Activated CD8-positive, alpha-beta memory T cell treated with anti-CD3 and anti-CD28 coated beads, Interleukin-2, amount 50 U/mL, for 1 hour (primary cell): Measurements from ENCODE around the gene TRIOBP.
A peak's percentile ranks its signal among the peaks of the same experiment; 100 is the strongest.

Experiments used
- DNase-seq: peaks from one replicate; pipeline ENCODE4 v3.0.0-alpha.2; 2020; ENCODE audit errors: extremely low read depth

Gene TRIOBP

GRCh38 chr22:37804881-37805809 is 108.3 kb downstream of the TRIOBP start:
- DNase-seq: no peak

- no peak for DNase-seq
Measured at GRCh38 chr22:37805810-37806277, 109.0 kb downstream of the TRIOBP start.

GRCh38 chr22:37806409-37807333 is 109.8 kb downstream of the TRIOBP start:
- no peak for DNase-seq

GRCh38 chr22:37807410-37808293 is 110.8 kb downstream of the TRIOBP start, which contains the start of gene GCAT:
GCAT (plus strand) TSS chr22:37807934; CDS start chr22:37807968, 34 bp downstream.
- peak; percentile 36 for DNase-seq

DNA sequence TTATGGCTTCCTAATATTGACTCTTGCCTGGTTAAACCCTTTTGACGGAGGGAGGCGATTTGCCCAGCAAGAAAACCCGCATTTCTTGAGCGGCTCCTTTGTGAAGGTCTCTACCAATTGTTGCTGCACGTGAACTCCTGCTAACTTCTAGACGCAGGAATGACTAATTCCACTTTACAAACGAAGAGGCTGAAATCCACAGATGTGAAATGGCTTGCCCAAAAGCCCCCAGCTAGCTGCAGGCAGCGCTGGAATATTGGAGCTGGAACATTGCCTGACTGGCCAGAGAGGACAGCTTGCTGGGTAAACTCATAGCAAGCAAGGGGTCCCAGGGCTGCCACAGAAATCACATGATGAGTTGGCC is 111.4 kb downstream of the TRIOBP start:
- DNase-seq: no peak

DNA sequence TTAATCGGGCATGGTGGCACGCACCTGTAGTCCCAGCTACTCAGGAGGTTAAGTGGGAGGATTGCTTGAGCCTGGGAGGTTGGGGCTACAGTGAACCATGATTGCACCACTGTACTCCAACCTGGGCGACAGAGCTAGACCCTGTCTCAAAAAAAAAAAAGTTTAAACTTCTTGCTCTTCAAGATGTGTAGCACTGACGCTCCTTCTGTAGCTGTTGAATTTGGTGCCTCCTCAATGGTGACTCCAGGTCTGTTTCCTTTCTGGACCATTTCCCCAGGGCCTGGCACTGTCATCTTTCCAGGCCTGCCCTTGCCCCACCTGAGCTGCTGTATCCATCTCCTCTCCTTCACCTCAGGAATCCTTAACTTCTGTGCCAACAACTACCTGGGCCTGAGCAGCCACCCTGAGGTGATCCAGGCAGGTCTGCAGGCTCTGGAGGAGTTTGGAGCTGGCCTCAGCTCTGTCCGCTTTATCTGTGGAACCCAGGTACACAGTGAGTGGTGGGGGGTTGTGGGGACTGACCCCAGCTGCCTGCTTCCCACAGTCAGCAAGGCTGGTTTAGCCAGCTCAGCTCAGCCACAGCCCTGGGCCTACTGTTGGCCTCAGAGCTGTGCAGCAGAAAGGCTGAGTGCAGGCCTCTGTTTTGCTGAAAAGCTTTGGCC is 113.0 kb downstream of the TRIOBP start:
- DNase-seq: no peak

DNA sequence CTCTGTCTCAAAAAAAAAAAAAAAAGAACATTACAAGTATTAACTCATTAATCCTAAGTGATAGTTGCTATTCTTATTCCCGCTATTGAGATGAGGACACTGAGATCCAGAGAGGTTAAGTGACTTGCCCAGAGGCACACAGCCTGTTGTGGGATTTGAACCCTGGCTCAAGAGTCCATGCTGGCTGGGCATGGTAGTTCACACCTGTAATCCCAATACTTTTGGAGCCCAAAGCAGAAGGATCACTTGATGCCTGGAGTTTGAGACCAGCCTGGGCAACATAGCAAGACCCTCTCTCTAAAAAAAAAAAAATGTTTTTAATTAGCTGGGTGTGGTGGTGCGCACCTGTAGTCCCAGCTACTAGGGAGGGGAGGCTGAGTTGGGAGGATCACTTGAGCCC is 115.0 kb downstream of the TRIOBP start:
- DNase-seq: no peak

GRCh38 chr22:37812869-37813678 is 116.2 kb downstream of the TRIOBP start:
- no peak for DNase-seq

- DNase-seq: no peak
Measured at GRCh38 chr22:37815593-37815992, 118.7 kb downstream of the TRIOBP start.

DNA sequence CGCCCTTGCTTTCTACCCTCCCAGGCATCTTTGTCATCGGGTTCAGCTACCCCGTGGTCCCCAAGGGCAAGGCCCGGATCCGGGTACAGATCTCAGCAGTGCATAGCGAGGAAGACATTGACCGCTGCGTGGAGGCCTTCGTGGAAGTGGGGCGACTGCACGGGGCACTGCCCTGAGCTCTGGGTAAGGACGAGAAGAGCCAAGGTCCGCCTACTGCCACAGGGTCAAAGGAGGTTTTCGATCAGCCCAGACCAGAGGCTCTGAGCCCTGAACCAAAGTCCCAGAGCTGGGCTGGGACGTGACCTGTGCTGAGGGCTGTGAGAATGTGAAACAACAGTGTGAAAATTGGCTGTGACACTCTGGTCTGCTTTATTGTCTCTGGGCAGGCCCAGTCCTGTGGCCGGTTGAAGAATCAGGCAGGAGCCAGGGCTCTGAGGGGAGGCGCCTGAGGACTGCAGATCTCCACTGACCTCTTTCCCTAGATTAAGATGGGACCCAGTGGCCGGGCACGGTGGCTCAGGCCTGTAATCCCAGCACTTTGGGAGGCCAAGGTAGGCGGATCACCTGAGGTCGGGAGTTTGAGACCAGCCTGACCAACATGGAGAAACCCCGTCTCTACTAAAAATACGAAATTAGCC is 119.8 kb downstream of the TRIOBP start:
- no peak for DNase-seq

- no peak for DNase-seq
Measured at GRCh38 chr22:37817705-37818408, 121.0 kb downstream of the TRIOBP start.

GRCh38 chr22:37818409-37819104 is 121.7 kb downstream of the TRIOBP start:
- no peak for DNase-seq

GRCh38 chr22:37819105-37819433 is 122.2 kb downstream of the TRIOBP start:
- no peak for DNase-seq

DNA sequence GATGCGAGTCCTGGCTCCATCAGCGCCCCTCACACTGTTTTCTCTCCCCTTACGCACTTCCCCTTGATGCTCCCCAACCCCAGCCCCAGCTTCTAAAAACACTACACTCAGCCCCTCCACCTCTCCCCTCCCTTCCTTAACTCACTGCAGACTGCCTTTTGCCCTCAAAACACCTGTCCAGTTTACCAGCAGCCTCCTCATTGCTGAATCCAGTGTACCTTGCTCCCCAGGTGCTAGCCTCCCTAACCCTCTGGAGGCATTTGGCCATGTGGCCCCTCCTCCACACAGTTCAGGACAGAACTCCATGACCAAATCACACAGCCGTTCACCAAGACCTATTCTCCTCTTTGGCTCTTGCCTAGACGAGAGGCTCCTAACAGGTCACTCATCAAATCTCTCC is 123.5 kb downstream of the TRIOBP start:
- DNase-seq: no peak

DNA sequence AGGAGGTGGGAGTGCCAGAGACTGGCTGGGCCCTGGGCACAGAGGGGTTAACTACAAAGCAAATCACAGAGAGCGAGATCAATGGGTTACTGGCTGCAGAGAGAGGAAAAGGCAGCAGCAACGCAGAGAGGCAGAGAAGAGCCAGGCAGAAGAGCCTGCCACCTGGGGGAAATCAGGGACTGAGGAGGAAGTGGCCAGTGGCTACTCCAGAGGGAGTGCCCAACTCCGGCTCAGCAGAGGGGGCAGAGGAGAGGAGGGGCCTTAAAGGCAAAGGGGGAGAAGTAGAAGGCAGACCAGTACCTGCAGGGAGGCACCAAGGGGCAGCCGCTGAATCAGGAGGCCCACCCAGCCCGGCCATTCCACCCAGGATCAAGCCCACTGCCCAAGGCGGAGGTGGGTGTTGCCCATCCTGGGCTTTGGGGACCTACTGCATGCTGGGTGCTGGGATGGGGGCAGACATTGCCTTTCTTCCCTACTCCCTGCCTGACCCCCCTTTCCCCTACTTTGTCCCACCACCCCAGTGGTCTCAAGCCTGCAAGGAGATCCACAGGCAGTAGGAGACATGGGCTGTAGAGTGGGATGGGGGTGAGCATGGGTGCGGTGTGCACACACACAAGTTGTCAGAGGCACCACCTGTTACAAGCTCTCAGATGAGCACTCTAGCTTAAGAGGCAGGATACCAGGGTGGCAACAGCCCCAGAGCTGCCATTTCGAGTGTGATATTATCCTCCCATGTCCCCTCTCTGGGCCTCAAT is 125.4 kb downstream of the TRIOBP start:
- no peak for DNase-seq

DNA sequence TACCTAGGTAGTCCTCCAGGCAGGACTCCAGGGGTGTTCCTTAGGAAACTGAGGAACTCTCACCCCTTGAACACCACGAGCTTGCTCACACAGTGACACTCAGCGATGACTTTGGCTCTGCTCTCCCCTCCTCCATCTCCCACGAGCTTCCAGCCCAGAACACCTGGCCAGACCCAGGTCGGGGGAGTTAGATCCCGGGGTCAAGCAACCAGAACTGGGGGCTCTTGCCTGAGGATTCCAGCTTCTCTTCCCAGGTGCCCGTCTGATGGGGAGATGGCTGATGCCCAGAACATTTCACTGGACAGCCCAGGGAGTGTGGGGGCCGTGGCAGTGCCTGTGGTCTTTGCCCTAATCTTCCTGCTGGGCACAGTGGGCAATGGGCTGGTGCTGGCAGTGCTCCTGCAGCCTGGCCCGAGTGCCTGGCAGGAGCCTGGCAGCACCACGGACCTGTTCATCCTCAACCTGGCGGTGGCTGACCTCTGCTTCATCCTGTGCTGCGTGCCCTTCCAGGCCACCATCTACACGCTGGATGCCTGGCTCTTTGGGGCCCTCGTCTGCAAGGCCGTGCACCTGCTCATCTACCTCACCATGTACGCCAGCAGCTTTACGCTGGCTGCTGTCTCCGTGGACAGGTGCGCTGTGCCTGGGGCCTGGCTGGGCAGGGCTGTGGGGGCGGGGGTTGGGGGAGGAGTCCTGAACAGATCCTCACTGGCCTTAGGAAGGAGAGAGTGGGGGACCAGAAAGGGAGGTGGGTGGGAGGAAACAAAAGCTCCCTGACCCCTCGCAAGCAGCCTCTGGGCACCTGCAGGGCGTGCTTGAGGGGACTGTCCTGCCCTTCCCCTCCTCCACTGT is 126.5 kb downstream of the TRIOBP start, which contains the start of gene GALR3:
Gene GALR3 (plus strand): TSS at position 249 of the 852 bp plus-strand sequence. CDS start 25 bp downstream, at position 274.
- DNase-seq: no peak
